ENCODE measurements around the gene LRRC18. TPM values are rescaled to one million over a fixed set of nuclear protein-coding genes. Genes with fewer than 3 reads are reported as not detected.

The LRRC18 gene
- total RNA-seq, 2 experiments from 2014 or later, result not detected

DNA sequence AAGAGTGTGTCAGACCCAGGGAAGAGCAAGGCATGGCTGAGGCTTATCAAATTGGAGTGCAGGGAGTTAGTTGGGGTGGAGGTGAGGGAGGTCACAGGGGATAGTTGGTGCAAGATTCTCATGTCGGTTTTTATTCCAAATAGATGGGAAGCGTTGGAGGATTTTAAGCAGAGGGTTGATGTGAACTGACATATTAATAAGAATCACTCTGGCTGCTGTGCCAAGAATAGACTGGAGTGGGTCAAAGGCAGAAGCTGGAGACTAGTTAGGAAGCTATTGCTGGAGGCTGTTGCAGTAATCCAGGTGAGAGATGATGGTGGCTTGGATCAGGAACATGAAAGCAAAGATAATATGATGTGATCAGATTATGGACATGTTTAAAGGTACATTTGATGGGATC, 36.5 kb downstream of the LRRC18 start:
- intact Hi-C loops (cut with DNase I, micrococcal nuclease), result no loop called here
- ChIA-PET CTCF (no interaction called here), POLR2A (no interaction called here)
- Mint-ChIP-seq H3K4me3 (no peak overlapping the region), H3K9me3 (ENCODE audit: low read depth) (no peaks in the 10 kb centered on the region), H3K36me3 (ENCODE audit: low read depth) (no peaks in the 10 kb centered on the region), H3K27me3 (no peaks in the 10 kb centered on the region), H3K4me1 (no peaks in the 10 kb centered on the region), H3K27ac (no peak overlapping the region)
- DNase-seq, result no peak
- no peak for ATAC-seq

DNA sequence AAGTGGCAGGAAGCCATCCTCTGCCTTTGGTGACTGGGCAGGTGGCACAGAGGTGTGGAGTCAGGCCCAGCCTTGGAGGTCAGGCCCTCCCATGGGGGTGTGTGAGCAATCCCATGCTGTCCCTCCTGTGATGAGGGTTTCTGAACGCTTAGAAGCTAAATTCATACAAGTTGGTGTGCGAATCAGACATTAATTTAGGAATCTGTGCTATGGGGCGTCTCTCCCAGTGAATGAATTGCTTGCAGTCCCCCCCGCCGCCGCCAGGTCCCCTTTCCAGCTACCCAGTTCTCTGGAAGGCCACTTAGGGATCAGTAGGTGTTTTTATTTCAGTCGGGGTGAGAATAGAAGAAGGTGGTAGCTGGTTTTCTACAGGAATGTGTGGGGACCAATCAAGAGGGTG, 37.5 kb downstream of the LRRC18 start:
- intact Hi-C loops (cut with DNase I, micrococcal nuclease), result no loop called here
- Mint-ChIP-seq H3K36me3 (ENCODE audit: low read depth) (no peaks in the 10 kb centered on the region), H3K4me3 (no peak overlapping the region), H3K27ac (no peak overlapping the region), H3K27me3 (no peaks in the 10 kb centered on the region), H3K4me1 (no peaks in the 10 kb centered on the region), H3K9me3 (ENCODE audit: low read depth) (no peaks in the 10 kb centered on the region)
- ATAC-seq, result no peak
- DNase-seq, result no peak
- POLR2A ChIA-PET, result interaction anchor here (0.7 kb wide), 1 partner anchor 514 kb away, joined by 3 read pairs; no protein-coding TSS in a partner anchor
- CTCF ChIA-PET, result interaction anchor here (0.6 to 1.7 kb wide), 2 partner anchors 9 to 593 kb away, joined by 3 to 5 read pairs; no protein-coding TSS in a partner anchor

DNA sequence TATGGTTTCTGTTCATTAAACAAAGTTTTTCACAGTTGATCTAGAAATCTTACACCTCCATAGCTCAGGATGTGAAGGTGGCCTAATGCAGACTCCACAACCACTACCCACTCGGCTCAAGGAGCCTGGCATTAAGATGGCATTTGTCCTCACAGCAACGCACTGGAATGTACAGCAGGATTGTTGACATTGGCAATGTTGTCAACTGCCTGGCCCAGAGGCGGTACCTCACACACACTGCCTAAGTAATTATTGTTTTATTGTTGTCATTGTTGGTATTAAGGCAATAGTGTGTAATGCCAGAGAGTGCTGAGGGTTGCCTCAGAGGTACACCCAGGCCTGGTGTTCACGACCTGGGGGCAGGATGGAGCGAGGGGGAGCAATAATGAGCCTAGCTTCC, 38.3 kb downstream of the LRRC18 start:
- no peaks in the 10 kb centered on the region for H3K27me3 Mint-ChIP-seq
- H3K4me1 Mint-ChIP-seq, result no peaks in the 10 kb centered on the region
- no peaks in the 10 kb centered on the region for H3K9me3 Mint-ChIP-seq (ENCODE audit: low read depth)
- ATAC-seq (no peak), DNase-seq (no peak)
- POLR2A ChIA-PET, result no interaction called here
- intact Hi-C loops (cut with DNase I, micrococcal nuclease), result no loop called here
- H3K27ac Mint-ChIP-seq, result no peak overlapping the region
- no peaks in the 10 kb centered on the region for H3K36me3 Mint-ChIP-seq (ENCODE audit: low read depth)
- CTCF ChIA-PET, result interaction anchor here (0.6 to 1.7 kb wide), 2 partner anchors 10 to 650 kb away, joined by 3 to 5 read pairs; no protein-coding TSS in a partner anchor
- no peak overlapping the region for H3K4me3 Mint-ChIP-seq

DNA sequence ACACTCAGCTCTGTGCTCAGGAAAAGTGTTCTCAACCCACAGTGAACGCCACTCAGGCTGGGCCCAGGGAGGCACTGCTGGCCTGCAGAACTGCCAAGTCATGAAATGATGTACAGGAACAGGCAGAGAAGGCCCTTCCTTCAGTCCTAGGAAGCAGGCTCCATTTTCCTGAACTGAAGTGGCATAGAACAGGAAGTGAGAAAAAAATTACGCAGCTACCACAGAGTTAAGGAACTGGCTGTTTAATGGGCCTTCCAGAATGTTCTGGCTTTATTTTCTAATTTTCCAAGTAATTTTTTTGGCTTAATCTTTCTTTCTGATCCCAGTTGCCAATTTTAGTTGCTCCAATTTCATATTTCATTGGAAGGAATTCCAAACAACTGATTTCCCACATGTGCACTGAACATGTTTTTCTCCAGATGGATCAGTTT, 39.3 kb downstream of the LRRC18 start:
- Mint-ChIP-seq H3K4me3 (no peak overlapping the region), H3K27me3 (no peaks in the 10 kb centered on the region), H3K36me3 (ENCODE audit: low read depth) (no peaks in the 10 kb centered on the region)

DNA sequence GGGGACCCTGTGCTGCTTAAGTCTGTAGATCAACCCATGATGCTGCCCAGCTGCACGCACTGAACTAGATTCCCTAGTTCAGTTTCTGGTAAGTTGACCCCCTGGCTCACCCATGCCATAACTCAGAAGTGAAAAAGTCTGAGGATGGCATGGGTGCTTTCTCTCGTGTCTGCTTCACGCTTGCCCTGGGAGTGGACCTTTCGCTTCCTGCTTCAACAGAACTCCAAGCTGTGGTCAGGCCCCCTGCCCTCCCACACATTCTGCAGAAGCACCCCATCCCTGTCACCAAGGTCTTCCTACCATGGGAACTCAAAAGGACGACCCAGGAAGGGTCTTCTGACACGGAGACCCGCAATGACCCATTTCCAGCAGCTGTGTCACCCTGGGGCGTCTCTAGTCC, 39.9 kb downstream of the LRRC18 start:
- ChIA-PET CTCF (no interaction called here), POLR2A (no interaction called here)
- H3K36me3 Mint-ChIP-seq (ENCODE audit: low read depth), result no peaks in the 10 kb centered on the region
- DNase-seq (no peak), ATAC-seq (no peak)
- no peaks in the 10 kb centered on the region for H3K4me1 Mint-ChIP-seq
- intact Hi-C loops (cut with DNase I, micrococcal nuclease), result no loop called here
- no peak overlapping the region for H3K4me3 Mint-ChIP-seq
- H3K9me3 Mint-ChIP-seq (ENCODE audit: low read depth), result no peaks in the 10 kb centered on the region
- H3K27ac Mint-ChIP-seq, result no peak overlapping the region
- no peaks in the 10 kb centered on the region for H3K27me3 Mint-ChIP-seq

More for the DNA sequence above, 39.3 kb downstream of the LRRC18 start:
- Mint-ChIP-seq H3K9me3 (ENCODE audit: low read depth) (no peaks in the 10 kb centered on the region), H3K27ac (no peak overlapping the region), H3K4me1 (no peaks in the 10 kb centered on the region)
- CTCF ChIA-PET, result no interaction called here
- ATAC-seq (no peak), DNase-seq (no peak)
- POLR2A ChIA-PET, result no interaction called here
- intact Hi-C loops (cut with DNase I, micrococcal nuclease), result no loop called here

DNA sequence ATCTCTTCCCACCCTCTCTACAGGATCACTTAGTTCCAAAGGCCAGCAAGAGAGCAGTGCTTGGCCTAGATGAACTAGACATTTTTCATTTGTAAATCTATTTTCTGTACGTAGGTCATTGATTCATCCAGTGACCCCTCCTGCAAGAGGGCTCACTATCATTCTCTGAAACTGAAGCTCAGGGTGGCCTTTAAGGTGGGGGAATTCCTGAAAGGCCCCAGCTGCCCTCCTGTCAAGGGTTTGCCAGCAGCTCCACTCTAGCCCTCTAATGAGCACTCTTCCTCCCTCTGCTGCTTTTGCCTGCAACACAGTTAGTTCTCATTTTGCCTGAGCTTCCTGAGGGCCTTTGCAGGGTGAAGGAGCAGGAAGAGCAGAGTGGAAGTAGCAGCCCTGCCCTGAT, 41.2 kb downstream of the LRRC18 start:
- H3K36me3 Mint-ChIP-seq (ENCODE audit: low read depth), result no peaks in the 10 kb centered on the region
- no peak overlapping the region for H3K27ac Mint-ChIP-seq
- no peaks in the 10 kb centered on the region for H3K27me3 Mint-ChIP-seq
- no peak for ATAC-seq
- H3K4me1 Mint-ChIP-seq, result no peaks in the 10 kb centered on the region
- POLR2A ChIA-PET, result no interaction called here
- CTCF ChIA-PET, result interaction anchor here (0.6 kb wide), 1 partner anchor 767 kb away, joined by 3 read pairs; no protein-coding TSS in a partner anchor
- no peaks in the 10 kb centered on the region for H3K9me3 Mint-ChIP-seq (ENCODE audit: low read depth)
- DNase-seq, result no peak
- intact Hi-C loops (cut with DNase I, micrococcal nuclease), result no loop called here
- no peak overlapping the region for H3K4me3 Mint-ChIP-seq

DNA sequence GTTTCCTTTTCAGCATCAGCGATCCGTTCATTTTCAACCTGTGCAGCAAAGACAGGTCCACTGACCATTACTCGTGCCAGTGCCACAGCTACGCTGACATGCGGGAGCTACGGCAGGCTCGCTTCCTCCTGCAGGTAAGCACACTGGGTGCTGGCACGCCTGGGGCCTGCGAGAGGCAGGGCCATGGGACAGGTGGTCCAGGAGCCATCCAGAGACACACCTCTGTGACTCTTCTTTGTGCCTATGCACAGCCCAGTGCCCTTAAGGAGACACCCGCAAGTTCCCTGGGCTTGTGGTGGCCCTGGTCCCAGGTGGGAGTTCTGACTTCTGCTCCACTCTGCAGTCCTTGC, 42.2 kb downstream of the LRRC18 start:
- H3K36me3 Mint-ChIP-seq (ENCODE audit: low read depth), result no peaks in the 10 kb centered on the region
- H3K27me3 Mint-ChIP-seq, result no peaks in the 10 kb centered on the region
- H3K4me3 Mint-ChIP-seq, result no peak overlapping the region
- H3K27ac Mint-ChIP-seq, result no peak overlapping the region
- ChIA-PET POLR2A (no interaction called here), CTCF (no interaction called here)
- no peak for DNase-seq
- intact Hi-C loops (cut with DNase I, micrococcal nuclease), result no loop called here
- H3K9me3 Mint-ChIP-seq (ENCODE audit: low read depth), result no peaks in the 10 kb centered on the region
- ATAC-seq, result no peak
- no peaks in the 10 kb centered on the region for H3K4me1 Mint-ChIP-seq

DNA sequence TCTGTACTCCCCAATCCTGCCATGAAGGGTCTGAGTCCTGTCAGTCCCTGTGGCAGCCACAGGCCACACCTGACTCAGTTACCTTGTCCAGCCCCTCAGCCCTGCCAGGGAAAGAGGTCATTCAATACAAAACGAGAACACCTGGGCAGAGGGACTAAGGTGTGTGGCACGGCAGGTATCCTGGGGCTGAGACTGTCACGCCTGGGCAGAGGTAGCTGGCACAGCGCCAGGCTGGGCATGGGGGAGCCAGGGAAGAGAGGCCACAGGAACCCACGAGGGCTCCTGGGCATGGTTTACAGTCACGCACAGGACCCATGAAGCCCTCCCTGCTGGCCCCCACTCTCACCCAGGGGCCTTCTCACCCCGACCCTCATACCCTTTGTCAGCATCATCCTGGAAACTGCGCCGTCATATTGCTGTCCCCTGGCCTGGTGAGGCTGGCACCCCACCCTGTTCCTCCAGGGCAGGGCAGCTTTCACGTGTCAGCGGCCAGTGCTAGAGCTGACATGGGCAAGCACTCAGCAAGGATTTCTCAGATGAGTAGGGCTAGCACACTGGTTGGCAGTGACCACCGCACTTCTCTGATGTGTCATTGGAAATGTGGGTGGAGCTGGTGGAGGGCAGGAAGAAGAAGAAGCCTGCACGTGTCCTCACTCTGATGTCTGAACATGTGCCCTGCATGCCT, 42.7 kb downstream of the LRRC18 start:
- no peaks in the 10 kb centered on the region for H3K36me3 Mint-ChIP-seq (ENCODE audit: low read depth)
- H3K27me3 Mint-ChIP-seq, result no peaks in the 10 kb centered on the region
- intact Hi-C loops (cut with DNase I, micrococcal nuclease), result no loop called here
- H3K4me3 Mint-ChIP-seq, result no peak overlapping the region
- no peak for DNase-seq
- CTCF ChIA-PET, result no interaction called here
- no peaks in the 10 kb centered on the region for H3K4me1 Mint-ChIP-seq
- no peak for ATAC-seq
- H3K27ac Mint-ChIP-seq, result no peak overlapping the region
- no peaks in the 10 kb centered on the region for H3K9me3 Mint-ChIP-seq (ENCODE audit: low read depth)
- POLR2A ChIA-PET, result no interaction called here

DNA sequence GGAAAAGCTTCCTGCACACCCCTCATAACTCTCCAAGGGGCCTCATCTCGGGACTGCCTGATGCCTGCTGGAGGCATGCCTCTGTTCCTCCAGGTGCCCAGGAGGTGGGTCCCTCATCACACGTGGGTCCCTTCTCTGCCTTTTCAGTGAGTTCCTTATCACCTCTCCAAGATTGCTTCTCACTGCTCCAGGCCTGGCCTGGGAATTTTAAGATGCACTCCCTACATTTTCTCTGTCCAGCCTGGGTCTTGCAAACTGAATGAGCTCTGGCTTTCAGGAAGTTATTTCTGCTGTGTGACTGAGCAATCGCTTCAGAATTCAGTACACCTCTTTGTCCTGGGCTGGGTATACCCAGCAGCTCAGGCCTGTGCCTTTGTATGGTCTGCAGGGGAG, 43.8 kb downstream of the LRRC18 start:
- H3K4me1 Mint-ChIP-seq, result no peaks in the 10 kb centered on the region
- ATAC-seq, result no peak
- H3K4me3 Mint-ChIP-seq, result no peak overlapping the region
- POLR2A ChIA-PET, result no interaction called here
- no peak overlapping the region for H3K27ac Mint-ChIP-seq
- CTCF ChIA-PET, result no interaction called here
- intact Hi-C loops (cut with DNase I, micrococcal nuclease), result no loop called here
- DNase-seq, result no peak
- H3K9me3 Mint-ChIP-seq (ENCODE audit: low read depth), result no peaks in the 10 kb centered on the region
- no peaks in the 10 kb centered on the region for H3K27me3 Mint-ChIP-seq
- no peaks in the 10 kb centered on the region for H3K36me3 Mint-ChIP-seq (ENCODE audit: low read depth)

DNA sequence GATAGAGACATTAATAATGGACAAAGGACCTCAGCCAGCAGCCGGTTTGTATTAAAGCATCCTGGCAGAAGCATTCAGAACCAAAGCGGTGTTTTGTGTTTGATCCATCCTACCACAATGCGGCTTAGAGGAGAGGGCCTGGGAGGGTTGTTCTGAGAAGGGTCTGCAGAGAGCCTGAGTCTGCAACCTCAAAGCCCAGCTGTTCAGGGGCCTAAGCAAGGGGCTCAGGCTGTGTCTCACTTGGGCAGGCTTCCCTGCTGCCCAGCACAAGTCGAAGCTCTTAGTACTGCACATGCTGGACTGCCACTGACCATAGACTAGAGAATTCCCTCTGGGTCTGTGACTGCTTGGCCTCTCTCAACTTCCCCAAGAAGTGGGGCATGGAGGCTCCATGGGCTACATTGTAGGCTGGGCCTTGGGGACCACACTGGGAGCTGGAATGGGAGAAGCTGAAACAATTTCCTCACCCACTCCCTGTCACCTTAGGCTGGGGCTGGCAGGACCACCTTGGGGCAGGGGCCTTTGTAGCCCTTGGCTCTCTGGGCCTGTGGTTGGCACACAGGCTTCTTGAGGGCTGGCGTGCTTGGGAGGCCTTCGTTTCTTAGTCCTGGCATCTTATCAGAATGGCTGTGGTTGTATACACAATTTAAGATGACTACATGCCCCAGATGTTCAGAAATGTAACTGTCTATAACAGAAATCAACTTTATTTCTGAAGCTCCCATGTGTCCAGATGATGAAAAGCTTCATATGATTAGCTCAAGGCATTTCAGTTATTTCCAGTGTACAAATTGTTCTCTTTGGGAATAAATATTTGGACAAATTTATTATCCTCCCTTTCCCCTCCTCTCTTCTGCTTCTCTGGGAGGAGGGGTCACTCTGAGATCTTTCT, 44.5 kb downstream of the LRRC18 start:
- ChIA-PET POLR2A (no interaction called here), CTCF (interaction anchor here (1.2 kb wide), 1 partner anchor 10 kb away, joined by 3 read pairs; no protein-coding TSS in a partner anchor)
- ATAC-seq, result no peak
- H3K27ac Mint-ChIP-seq, result no peak overlapping the region
- no peaks in the 10 kb centered on the region for H3K4me1 Mint-ChIP-seq
- H3K36me3 Mint-ChIP-seq (ENCODE audit: low read depth), result no peaks in the 10 kb centered on the region
- H3K27me3 Mint-ChIP-seq, result no peaks in the 10 kb centered on the region
- DNase-seq, result no peak
- no peaks in the 10 kb centered on the region for H3K9me3 Mint-ChIP-seq (ENCODE audit: low read depth)
- no peak overlapping the region for H3K4me3 Mint-ChIP-seq
- intact Hi-C loops (cut with DNase I, micrococcal nuclease), result no loop called here

DNA sequence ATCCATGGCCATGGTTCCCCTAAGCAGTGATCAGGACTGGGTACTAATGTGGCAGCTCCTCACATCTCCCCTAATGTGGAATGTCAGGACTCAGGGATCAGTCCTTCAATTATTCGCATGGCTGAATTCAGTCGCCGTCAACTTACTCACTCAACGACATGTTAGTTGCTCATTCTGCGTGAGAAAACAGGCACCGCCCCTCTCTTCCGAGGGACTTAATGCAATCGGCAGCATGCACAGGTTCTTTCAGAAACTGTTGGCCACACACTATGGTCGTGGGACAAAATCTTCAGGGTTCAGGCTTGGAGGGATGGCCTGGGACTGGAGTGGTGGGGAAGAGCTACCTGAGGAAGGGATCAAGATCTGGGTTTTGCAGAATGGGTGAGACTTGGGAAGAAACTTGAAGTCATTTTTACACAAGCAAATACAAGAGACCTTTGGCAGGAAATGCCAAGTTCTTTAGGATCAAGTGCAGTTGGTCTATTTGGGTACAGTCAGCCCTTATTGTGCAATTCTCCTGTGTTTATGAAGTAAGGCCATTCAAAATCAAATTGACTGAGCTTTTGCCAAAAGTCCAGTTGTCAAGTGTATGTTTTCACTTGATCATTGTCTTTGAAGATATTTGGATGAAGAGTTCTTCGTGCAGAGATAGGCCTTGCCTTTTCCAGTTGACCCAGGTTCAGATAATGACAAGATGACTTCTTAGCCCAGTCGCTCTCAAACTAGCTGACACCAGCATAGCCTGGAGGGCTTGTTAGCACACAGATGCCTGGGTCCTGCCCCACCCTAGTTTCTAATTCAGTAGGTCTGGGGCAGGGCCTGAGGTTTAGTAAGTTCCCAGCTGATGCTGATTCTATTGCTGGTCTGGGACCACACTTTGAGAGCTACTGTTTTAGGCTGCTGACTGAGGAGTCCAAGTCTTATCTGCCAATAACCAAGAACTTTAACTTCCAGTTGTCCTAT, 48.5 kb downstream of the LRRC18 start:
- intact Hi-C loops (cut with DNase I, micrococcal nuclease), result no loop called here
- no peak overlapping the region for H3K27ac Mint-ChIP-seq
- H3K4me3 Mint-ChIP-seq, result no peak overlapping the region
- no peaks in the 10 kb centered on the region for H3K4me1 Mint-ChIP-seq
- DNase-seq (no peak), ATAC-seq (no peak)
- H3K36me3 Mint-ChIP-seq (ENCODE audit: low read depth), result no peaks in the 10 kb centered on the region
- H3K9me3 Mint-ChIP-seq (ENCODE audit: low read depth), result no peaks in the 10 kb centered on the region
- ChIA-PET POLR2A (no interaction called here), CTCF (no interaction called here)
- H3K27me3 Mint-ChIP-seq, result no peaks in the 10 kb centered on the region
